SK-N-SH (cell line): ENCODE results near the gene DUOXA2. TPM values are rescaled to one million over a fixed set of nuclear protein-coding genes. Genes with fewer than 3 reads are reported as not detected.

Source experiments
- CTCF ChIA-PET: fragments of 300-600, 350-600 bp; formaldehyde crosslinking; extraction: SDS; loops from one replicate; lab custom pipeline; 2021; lab: Yijun Ruan, JAX
- POLR2A ChIA-PET: fragments of 350-600 bp; sonication (Branson Sonifier 250); formaldehyde crosslinking; extraction: SDS; loops from one replicate; lab custom pipeline; 2020; ENCODE audit warnings: antibody characterized with exemption, inconsistent platforms; lab: Yijun Ruan, JAX
- DNase-seq: peaks from one replicate; pipeline ENCODE4 v3.0.0; 2012
- H2AFZ ChIP-seq: fragments of 200-600 bp; sonication (generic); 2 replicates; pipeline ENCODE4 v1.8.1; 2016; ENCODE audit warnings: antibody characterized with exemption, mild to moderate bottlenecking, low read depth
- H3F3A ChIP-seq: fragments of 200-600 bp; sonication (generic); replicated peaks from 2 replicates; pipeline ENCODE3; 2016; ENCODE audit warnings: antibody characterized with exemption, mild to moderate bottlenecking; ENCODE audit not compliant: insufficient read depth
- H3K27ac ChIP-seq, 2 experiments: fragments of 200-500 bp in 1 of 2; fragments of 200-600 bp in 1 of 2; sonication (Bioruptor generic) in 1 of 2; sonication (generic), shearing (Covaris generic) in 1 of 2; 2 replicates each; pipeline versions ENCODE4 v1.5.1 to v1.6.1; 2014 to 2016; ENCODE audit warnings: low read depth in 2 of 2, inconsistent platforms in 1 of 2, low read length in 1 of 2, mild to moderate bottlenecking in 1 of 2, mixed read lengths in 1 of 2
- H3K27me3 ChIP-seq: fragments of 200-600 bp; sonication (generic), shearing (Covaris generic); 2 replicates; pipeline ENCODE4 v1.6.1; 2016; ENCODE audit warnings: mixed run types; ENCODE audit not compliant: insufficient read depth
- H3K36me3 ChIP-seq, 2 experiments: fragments of 200-500 bp in 1 of 2; fragments of 200-600 bp in 1 of 2; sonication (Bioruptor generic) in 1 of 2; sonication (generic) in 1 of 2; replicated peaks in 1 of 2; 2 replicates each; pipeline versions ENCODE3 to v1.5.1; 2014 to 2016; ENCODE audit warnings: low read length in 1 of 2, mild to moderate bottlenecking in 1 of 2; ENCODE audit not compliant: insufficient read depth in 2 of 2, control insufficient read depth in 1 of 2
- H3K4me1 ChIP-seq, 2 experiments: fragments of 200-500 bp in 1 of 2; fragments of 200-600 bp in 1 of 2; sonication (Bioruptor generic) in 1 of 2; sonication (generic), shearing (Covaris generic) in 1 of 2; 2 replicates each; pipeline versions ENCODE4 v1.5.1 to v1.6.1; 2014 to 2016; ENCODE audit warnings: low read depth in 1 of 2, low read length in 1 of 2, mixed run types in 1 of 2; ENCODE audit not compliant: insufficient read depth in 2 of 2, control insufficient read depth in 1 of 2
- H3K4me2 ChIP-seq: fragments of 200-600 bp; sonication (generic), shearing (Covaris generic); 2 replicates; pipeline ENCODE4 v1.6.1; 2017; ENCODE audit warnings: mixed run types
- H3K4me3 ChIP-seq, 2 experiments: fragments of 200-500 bp in 1 of 2; fragments of 200-600 bp in 1 of 2; sonication (Bioruptor generic) in 1 of 2; sonication (generic), shearing (Covaris generic) in 1 of 2; 2 replicates each; pipeline versions ENCODE4 v1.5.1 to v1.8.1; 2014 to 2016; ENCODE audit warnings: low read depth in 2 of 2, inconsistent platforms in 1 of 2, low read length in 1 of 2, mild to moderate bottlenecking in 1 of 2, mixed read lengths in 1 of 2, moderate library complexity in 1 of 2
- H3K79me2 ChIP-seq: fragments of 200-600 bp; sonication (generic); 2 replicates; pipeline ENCODE4 v1.8.1; 2017; ENCODE audit warnings: mild to moderate bottlenecking; ENCODE audit not compliant: insufficient read depth
- H3K9ac ChIP-seq: fragments of 200-600 bp; sonication (generic); 2 replicates; pipeline ENCODE4 v1.6.1; 2017; ENCODE audit warnings: mixed run types
- H3K9me2 ChIP-seq: fragments of 200-600 bp; sonication (generic); 2 replicates; pipeline ENCODE4 v1.6.1; 2017; ENCODE audit warnings: mixed run types
- H3K9me3 ChIP-seq: fragments of 200-600 bp; sonication (generic); 2 replicates; pipeline ENCODE4 v1.6.1; 2017; ENCODE audit warnings: mixed run types, mild to moderate bottlenecking, moderate library complexity
- H4K20me1 ChIP-seq: fragments of 200-600 bp; sonication (generic); 2 replicates; pipeline ENCODE4 v1.6.1; 2017; ENCODE audit warnings: mild to moderate bottlenecking, mixed run types; ENCODE audit not compliant: insufficient read depth
- CTCF ChIP-seq: fragments of 200-600 bp; sonication (generic); IDR thresholded peaks from 2 replicates; pipeline ENCODE4 v1.6.1; 2017; ENCODE audit warnings: antibody characterized with exemption, mild to moderate bottlenecking, moderate library complexity
- ELF1 ChIP-seq: IDR thresholded peaks from 2 replicates; pipeline ENCODE4 v1.4.0; 2012
- EZH2phosphoT487 ChIP-seq: fragments of 200-600 bp; sonication (generic); IDR thresholded peaks from 2 replicates; pipeline ENCODE4 v1.6.1; 2017; ENCODE audit warnings: low read depth, mixed run types, mild to moderate bottlenecking, antibody characterized with exemption, moderate library complexity, borderline replicate concordance
- FOSL2 ChIP-seq: IDR thresholded peaks from 2 replicates; pipeline ENCODE4 v1.4.0; 2012; ENCODE audit warnings: low read depth, mild to moderate bottlenecking, moderate library complexity, borderline replicate concordance
- FOXJ3 ChIP-seq: sonication (generic); formaldehyde crosslinking; IDR thresholded peaks from 2 replicates; pipeline ENCODE4 v1.5.1; 2020; ENCODE audit warnings: mild to moderate bottlenecking, missing genetic modification reagents
- GATA2 ChIP-seq: sonication (generic); formaldehyde crosslinking; IDR thresholded peaks from 2 replicates; pipeline ENCODE4 v1.5.0; 2020; ENCODE audit warnings: mild to moderate bottlenecking, missing genetic modification reagents
- JUND ChIP-seq: IDR thresholded peaks from 2 replicates; pipeline ENCODE4 v1.4.0; 2012
- MEF2A ChIP-seq: IDR thresholded peaks from 2 replicates; pipeline ENCODE4 v1.4.0; 2012; ENCODE audit warnings: low read depth, borderline replicate concordance
- NFIC ChIP-seq: IDR thresholded peaks from 2 replicates; pipeline ENCODE4 v1.4.0; 2012; ENCODE audit warnings: borderline replicate concordance
- POLR2AphosphoS5 ChIP-seq: IDR thresholded peaks from 2 replicates; pipeline ENCODE4 v1.6.1; 2012; ENCODE audit warnings: low read depth, low read length
- RAD21 ChIP-seq: IDR thresholded peaks from 2 replicates; pipeline ENCODE4 v1.6.1; 2012; ENCODE audit warnings: mild to moderate bottlenecking, low read length
- RFX5 ChIP-seq: IDR thresholded peaks from 2 replicates; pipeline ENCODE4 v1.6.1; 2012; ENCODE audit warnings: mild to moderate bottlenecking, improper control_type of control experiment, low read length
- RXRA ChIP-seq: IDR thresholded peaks from 2 replicates; pipeline ENCODE4 v1.4.0; 2012; ENCODE audit warnings: low read depth, mild to moderate bottlenecking, borderline replicate concordance
- SMC3 ChIP-seq: IDR thresholded peaks from 2 replicates; pipeline ENCODE4 v1.6.1; 2012; ENCODE audit warnings: low read depth, low read length, improper control_type of control experiment
- TAF1 ChIP-seq: IDR thresholded peaks from 2 replicates; pipeline ENCODE4 v1.6.1; 2012; ENCODE audit warnings: low read depth, mild to moderate bottlenecking, low read length, moderate library complexity, borderline replicate concordance
- TCF12 ChIP-seq: IDR thresholded peaks from 2 replicates; pipeline ENCODE4 v1.4.0; 2012
- TEAD4 ChIP-seq: IDR thresholded peaks from 2 replicates; pipeline ENCODE4 v1.4.0; 2012; ENCODE audit warnings: mild to moderate bottlenecking, borderline replicate concordance; ENCODE audit not compliant: insufficient read depth
- USF1 ChIP-seq: IDR thresholded peaks from 2 replicates; pipeline ENCODE4 v1.4.0; 2012; ENCODE audit warnings: low read depth, borderline replicate concordance
- YY1 ChIP-seq: IDR thresholded peaks from 2 replicates; pipeline ENCODE4 v1.4.0; 2012; ENCODE audit warnings: low read depth, mild to moderate bottlenecking
- WGBS: methylation state at CpG from one replicate; pipeline ENCODE4 v1.1.6; 2017; ENCODE audit warnings: low lambda C conversion rate; 5-methylcytosine and 5-hydroxymethylcytosine counted together
- polyA plus RNA-seq, 3 experiments: library from polyadenylated mRNA; depleted of rRNA; stranded (reverse); fragments of >200 nt; gene quantifications; 2 replicates each; pipeline ENCODE4 v1.2.3, GENCODE V29; 2012
- TF ChIP-seq, protein P1 (sequence below): fragments of 150-350 bp; IDR thresholded peaks from 2 replicates; pipeline ENCODE4 v1.6.1; 2017; ENCODE audit warnings: antibody characterized with exemption, low read length, low read depth, borderline replicate concordance
- TF ChIP-seq, protein P2 (sequence below): IDR thresholded peaks from 2 replicates; pipeline ENCODE4 v1.4.0; 2012; ENCODE audit warnings: low read depth, borderline replicate concordance

DUOXA2 gene
- polyA plus RNA-seq, 1 of the 3 experiments (the other 2 are of a cell fraction), result not detected

DNA sequence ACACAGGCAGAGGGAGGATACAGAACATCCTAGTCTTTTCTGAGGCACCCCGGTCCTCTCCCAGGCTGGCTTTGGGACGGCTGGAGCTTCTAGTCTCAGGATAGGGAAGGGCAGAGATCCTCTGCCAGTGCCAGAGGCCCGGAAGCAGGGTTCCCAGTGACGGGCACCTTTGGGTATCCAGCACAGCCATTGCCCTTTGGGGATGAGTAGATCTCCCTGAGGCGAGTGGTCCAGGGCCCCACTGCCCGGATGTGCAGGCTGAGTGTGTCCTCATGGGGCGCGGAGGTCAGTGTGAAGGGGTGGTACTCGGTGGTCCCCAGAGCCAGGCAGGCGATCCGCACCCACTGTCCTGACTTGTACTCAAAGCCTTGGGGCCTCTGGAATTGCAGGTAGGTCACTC, 18.5 kb upstream of the DUOXA2 start:
- no peaks in the 10 kb centered on the region for H3K9me3 ChIP-seq
- H3K4me3 ChIP-seq, result no peak overlapping the region
- TF ChIP-seq RAD21 (no peak), CTCF (no peak), EZH2phosphoT487 (no peak), SMC3 (no peak), ELF1 (no peak), YY1 (no peak), JUND (no peak), RXRA (no peak)
- TF ChIP-seq, protein P1, sequence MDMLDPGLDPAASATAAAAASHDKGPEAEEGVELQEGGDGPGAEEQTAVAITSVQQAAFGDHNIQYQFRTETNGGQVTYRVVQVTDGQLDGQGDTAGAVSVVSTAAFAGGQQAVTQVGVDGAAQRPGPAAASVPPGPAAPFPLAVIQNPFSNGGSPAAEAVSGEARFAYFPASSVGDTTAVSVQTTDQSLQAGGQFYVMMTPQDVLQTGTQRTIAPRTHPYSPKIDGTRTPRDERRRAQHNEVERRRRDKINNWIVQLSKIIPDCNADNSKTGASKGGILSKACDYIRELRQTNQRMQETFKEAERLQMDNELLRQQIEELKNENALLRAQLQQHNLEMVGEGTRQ, result no peak
- no peak overlapping the region for H2AFZ ChIP-seq
- no peaks in the 10 kb centered on the region for H3K4me1 ChIP-seq
- POLR2A ChIA-PET, result no interaction called here
- CTCF ChIA-PET, result interaction anchor here (1.5 kb wide), 1 partner anchor 11 kb away, joined by 4 read pairs; no protein-coding TSS in a partner anchor
- no peak overlapping the region for H3K4me2 ChIP-seq
- 76% methylated on average over 6 of the region's 11 CpGs for WGBS
- H3K36me3 ChIP-seq, result no peaks in the 10 kb centered on the region
- H3F3A ChIP-seq, result no peaks in the 10 kb centered on the region
- no peaks in the 10 kb centered on the region for H4K20me1 ChIP-seq
- no peak for DNase-seq
- no peak overlapping the region for H3K27ac ChIP-seq
- no peaks in the 10 kb centered on the region for H3K9me2 ChIP-seq
- H3K9ac ChIP-seq, result no peak overlapping the region
- H3K27me3 ChIP-seq, result 0 out of 2 replicates have a peak, but pooled peaks cover 5% of the 10 kb centered on the region
- no peaks in the 10 kb centered on the region for H3K79me2 ChIP-seq

DNA sequence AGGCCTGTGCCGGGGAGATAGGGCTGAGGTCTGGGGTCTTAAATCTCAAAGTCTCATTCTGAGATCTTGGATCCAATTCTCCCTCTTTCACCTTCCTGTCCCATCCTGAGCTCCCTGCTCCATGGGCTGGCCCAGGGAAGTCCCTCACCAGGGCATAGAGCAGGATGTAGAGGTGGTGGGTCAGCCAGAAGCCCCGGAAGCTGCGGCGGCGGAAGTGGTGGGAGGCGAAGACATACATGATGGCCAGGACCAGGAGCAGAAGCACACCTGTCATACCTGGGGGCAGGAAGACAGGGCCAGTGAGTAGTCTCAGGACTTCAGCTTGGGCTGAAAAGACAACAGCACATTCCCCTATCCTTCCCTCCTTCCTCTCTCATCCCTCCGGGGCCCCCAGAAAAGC, 16.7 kb upstream of the DUOXA2 start:
- TF ChIP-seq FOXJ3 (CRISPR knock-in tag) (no peak), NFIC (no peak), YY1 (no peak), EZH2phosphoT487 (no peak), GATA2 (CRISPR knock-in tag) (no peak), TEAD4 (no peak), TAF1 (no peak), RXRA (no peak), POLR2AphosphoS5 (no peak), MEF2A (no peak), RAD21 (no peak), FOSL2 (no peak), TCF12 (no peak), CTCF (no peak), RFX5 (no peak), USF1 (no peak)
- TF ChIP-seq, protein P2, sequence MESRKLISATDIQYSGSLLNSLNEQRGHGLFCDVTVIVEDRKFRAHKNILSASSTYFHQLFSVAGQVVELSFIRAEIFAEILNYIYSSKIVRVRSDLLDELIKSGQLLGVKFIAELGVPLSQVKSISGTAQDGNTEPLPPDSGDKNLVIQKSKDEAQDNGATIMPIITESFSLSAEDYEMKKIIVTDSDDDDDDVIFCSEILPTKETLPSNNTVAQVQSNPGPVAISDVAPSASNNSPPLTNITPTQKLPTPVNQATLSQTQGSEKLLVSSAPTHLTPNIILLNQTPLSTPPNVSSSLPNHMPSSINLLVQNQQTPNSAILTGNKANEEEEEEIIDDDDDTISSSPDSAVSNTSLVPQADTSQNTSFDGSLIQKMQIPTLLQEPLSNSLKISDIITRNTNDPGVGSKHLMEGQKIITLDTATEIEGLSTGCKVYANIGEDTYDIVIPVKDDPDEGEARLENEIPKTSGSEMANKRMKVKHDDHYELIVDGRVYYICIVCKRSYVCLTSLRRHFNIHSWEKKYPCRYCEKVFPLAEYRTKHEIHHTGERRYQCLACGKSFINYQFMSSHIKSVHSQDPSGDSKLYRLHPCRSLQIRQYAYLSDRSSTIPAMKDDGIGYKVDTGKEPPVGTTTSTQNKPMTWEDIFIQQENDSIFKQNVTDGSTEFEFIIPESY, result no peak
- DNase-seq, result no peak
- Histone ChIP-seq H3K4me3 (no peak overlapping the region), H3K27me3 (peaks cover 5% of the 10 kb centered on the region; the same call in 1 of the 2 replicates), H3K4me2 (no peak overlapping the region), H3K9ac (no peak overlapping the region), H4K20me1 (no peaks in the 10 kb centered on the region), H3K36me3 (no peaks in the 10 kb centered on the region), H3K79me2 (no peaks in the 10 kb centered on the region), H3F3A (no peaks in the 10 kb centered on the region), H2AFZ (no peak overlapping the region), H3K27ac (no peak overlapping the region), H3K9me3 (no peaks in the 10 kb centered on the region), H3K4me1 (no peaks in the 10 kb centered on the region), H3K9me2 (no peaks in the 10 kb centered on the region)
- 80% methylated on average over 4 of the region's 7 CpGs for WGBS
- ChIA-PET POLR2A (no interaction called here), CTCF (interaction anchor here (1.0 to 1.2 kb wide), 3 partner anchors 16 to 61 kb away, joined by 3 to 5 read pairs (median 4); partner anchors contain the start of genes DUOX2 and DUOXA2)
